ENCODE results near the gene SLITRK5.

The SLITRK5 gene

GRCh38 chr13:87712012-87712411 lies 40.8 kb downstream of the SLITRK5 start:
- no peak for DNase-seq (ENCODE audit: low read depth in 2 of 3, low spot score in 1 of 3)
